DND-41 (cell line): ENCODE measurements around the gene FAM162A.
A peak's percentile ranks its signal among the peaks of the same experiment; 100 is the strongest.

Experiments
- ATAC-seq: fragments of 200-7000 bp; cut with Tn5 transposase; 3 replicates; pipeline ENCODE4 v1.9.1; 2021; ENCODE audit warnings: low read depth; ENCODE audit not compliant: insufficient read depth
- DNase-seq: peaks from one replicate; pipeline ENCODE4 v3.0.0-alpha.2; 2020
- H2AFZ ChIP-seq: 2 replicates; pipeline ENCODE4 v1.6.0; 2012; ENCODE audit warnings: low read depth, low read length
- H3K27ac ChIP-seq: 2 replicates; pipeline ENCODE4 v1.5.1; 2012; ENCODE audit warnings: low read length, inconsistent platforms
- H3K27me3 ChIP-seq: fragments of 200-600 bp; sonication (generic); 2 replicates; pipeline ENCODE4 v1.6.0; 2012; ENCODE audit warnings: low read length, mild to moderate bottlenecking, inconsistent platforms; ENCODE audit not compliant: insufficient read depth, poor library complexity
- H3K36me3 ChIP-seq: 2 replicates; pipeline ENCODE4 v1.5.1; 2012; ENCODE audit warnings: low read length, inconsistent platforms; ENCODE audit not compliant: insufficient read depth
- H3K4me1 ChIP-seq: 2 replicates; pipeline ENCODE4 v1.5.1; 2012; ENCODE audit warnings: mild to moderate bottlenecking, low read length; ENCODE audit not compliant: insufficient read depth
- H3K4me2 ChIP-seq: 2 replicates; pipeline ENCODE4 v1.6.0; 2012; ENCODE audit warnings: mild to moderate bottlenecking, moderate library complexity, low read length, inconsistent platforms; ENCODE audit not compliant: insufficient read depth
- H3K4me3 ChIP-seq, 2 experiments: fragments of 200-600 bp in 1 of 2; shearing (Covaris generic) in 1 of 2; 2 replicates each; pipeline ENCODE4 v1.5.1; 2012 to 2016; ENCODE audit warnings: inconsistent platforms in 2 of 2, low read length in 2 of 2, mild to moderate bottlenecking in 2 of 2, low read depth in 1 of 2, moderate library complexity in 1 of 2
- H3K79me2 ChIP-seq: 2 replicates; pipeline ENCODE4 v1.6.0; 2012; ENCODE audit warnings: low read length, inconsistent platforms; ENCODE audit not compliant: insufficient read depth
- H3K9ac ChIP-seq: 2 replicates; pipeline ENCODE4 v1.6.0; 2012; ENCODE audit warnings: low read depth, mild to moderate bottlenecking, inconsistent platforms, low read length, moderate library complexity
- H3K9me3 ChIP-seq: 2 replicates; pipeline ENCODE4 v1.5.1; 2012; ENCODE audit warnings: low read length, moderate library complexity, mild to moderate bottlenecking, inconsistent platforms; ENCODE audit not compliant: insufficient read depth, severe bottlenecking
- H4K20me1 ChIP-seq: 2 replicates; pipeline ENCODE4 v1.6.0; 2012; ENCODE audit warnings: low read length; ENCODE audit not compliant: insufficient read depth
- CTCF ChIP-seq: IDR thresholded peaks from 2 replicates; pipeline ENCODE4 v1.5.1; 2012; ENCODE audit warnings: borderline replicate concordance, low read length, moderate library complexity, mild to moderate bottlenecking; ENCODE audit not compliant: poor library complexity, severe bottlenecking; ENCODE audit errors: extremely low read depth
- EZH2 ChIP-seq: IDR thresholded peaks from 3 replicates; pipeline ENCODE4 v1.6.1; 2012; ENCODE audit warnings: borderline replicate concordance, low read depth, mild to moderate bottlenecking, moderate library complexity, low read length, inconsistent platforms; ENCODE audit not compliant: severe bottlenecking

FAM162A gene

DNA sequence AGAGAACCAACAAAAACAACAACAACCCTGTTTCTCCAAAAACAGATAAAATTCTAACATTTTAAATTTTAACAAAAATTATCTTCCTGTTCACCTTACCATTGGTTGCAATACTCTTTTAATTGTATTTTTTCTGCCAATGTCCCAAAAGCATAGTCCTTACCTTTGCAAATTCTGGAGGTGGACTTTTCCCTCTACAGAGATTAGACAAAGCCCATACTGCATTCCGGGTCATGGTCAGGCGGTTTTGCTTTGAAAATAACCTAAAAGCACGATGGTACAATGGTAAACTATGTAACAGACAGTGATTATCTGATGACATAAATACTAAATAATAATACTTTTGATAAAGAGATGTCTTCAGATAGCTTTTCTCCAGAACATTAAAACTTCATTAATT, 67.4 kb downstream of the FAM162A start:
- Histone ChIP-seq H2AFZ (no peak overlapping the region), H3K4me1 (no peaks in the 10 kb centered on the region), H3K36me3 (peaks cover 67% of the 10 kb centered on the region), H3K27ac (no peak overlapping the region), H3K4me2 (no peak overlapping the region), H4K20me1 (no peaks in the 10 kb centered on the region), H3K79me2 (peaks cover 5% of the 10 kb centered on the region; the same call in 1 of the 2 replicates), H3K9ac (no peak overlapping the region), H3K4me3 (no peak overlapping the region), H3K9me3 (no peaks in the 10 kb centered on the region), H3K27me3 (no peaks in the 10 kb centered on the region)
- no peak for ATAC-seq
- no peak for DNase-seq
- TF ChIP-seq EZH2 (no peak), CTCF (no peak)

DNA sequence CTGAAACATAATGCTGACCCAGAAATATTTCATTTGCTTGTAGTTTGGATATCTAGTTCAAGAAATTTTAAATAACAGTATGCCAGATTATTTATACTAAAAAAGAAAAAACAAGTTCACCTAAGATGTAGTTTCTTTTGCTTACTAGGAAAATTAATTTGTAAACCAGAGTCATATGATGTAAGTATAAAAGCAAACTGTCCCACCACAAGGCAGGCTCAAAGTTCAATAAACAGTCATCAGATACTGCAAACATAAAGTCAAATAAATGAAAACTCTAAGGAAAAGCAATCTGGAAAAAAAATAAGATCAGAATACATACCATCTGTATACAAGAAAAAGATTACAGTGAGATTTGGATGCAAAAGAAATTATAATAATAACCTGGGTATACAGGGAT, 72.1 kb downstream of the FAM162A start:
- H4K20me1 ChIP-seq = peaks cover 3% of the 10 kb centered on the region; the same call in 1 of the 2 replicates
- H3K79me2 ChIP-seq = peaks cover 6% of the 10 kb centered on the region
- no peaks in the 10 kb centered on the region for H3K27me3 ChIP-seq
- H3K4me1 ChIP-seq = no peaks in the 10 kb centered on the region
- H3K36me3 ChIP-seq = peaks cover 83% of the 10 kb centered on the region
- H2AFZ ChIP-seq = no peak overlapping the region
- no peak overlapping the region for H3K4me3 ChIP-seq
- H3K27ac ChIP-seq = no peak overlapping the region
- no peak overlapping the region for H3K4me2 ChIP-seq
- DNase-seq (no peak), ATAC-seq (no peak)
- TF ChIP-seq CTCF (no peak), EZH2 (no peak)
- no peak overlapping the region for H3K9ac ChIP-seq
- no peaks in the 10 kb centered on the region for H3K9me3 ChIP-seq

DNA sequence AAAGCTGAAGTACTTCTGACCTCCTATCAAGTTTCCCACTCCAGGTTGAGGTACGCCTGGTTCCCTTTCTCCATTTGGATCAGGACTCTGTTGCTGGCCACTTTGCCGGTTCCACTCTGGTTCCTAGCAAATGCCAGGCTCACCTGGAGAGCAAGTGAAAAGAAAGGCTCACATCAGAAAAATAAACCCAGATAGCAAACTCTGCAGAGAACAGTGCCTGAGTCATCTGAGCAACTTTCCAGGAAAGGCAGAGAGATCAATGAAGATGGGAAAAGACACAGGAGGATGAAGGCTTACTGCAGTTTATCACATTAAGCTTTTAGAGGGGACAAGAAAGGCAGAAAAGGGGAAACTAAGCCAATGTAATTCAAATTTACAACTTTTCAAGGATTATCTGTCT, 73.7 kb downstream of the FAM162A start:
- TF ChIP-seq CTCF (no peak), EZH2 (no peak)
- Histone ChIP-seq H2AFZ (no peak overlapping the region), H3K4me1 (no peaks in the 10 kb centered on the region), H3K9ac (no peak overlapping the region), H3K4me2 (no peak overlapping the region), H3K79me2 (peaks cover 6% of the 10 kb centered on the region), H3K9me3 (no peaks in the 10 kb centered on the region), H3K27me3 (no peaks in the 10 kb centered on the region), H3K36me3 (peaks cover 89% of the 10 kb centered on the region), H3K27ac (no peak overlapping the region), H4K20me1 (peaks cover 7% of the 10 kb centered on the region; the same call in 1 of the 2 replicates), H3K4me3 (no peak overlapping the region)
- DNase-seq (no peak), ATAC-seq (no peak)

- no peak for ATAC-seq
- Histone ChIP-seq H3K9ac (no peak overlapping the region), H3K4me2 (no peak overlapping the region), H3K27me3 (no peaks in the 10 kb centered on the region), H3K4me1 (no peaks in the 10 kb centered on the region), H2AFZ (no peak overlapping the region), H3K27ac (no peak overlapping the region), H3K9me3 (no peaks in the 10 kb centered on the region), H3K4me3 (no peak overlapping the region), H4K20me1 (peaks cover 7% of the 10 kb centered on the region; the same call in 1 of the 2 replicates), H3K36me3 (peaks cover 87% of the 10 kb centered on the region), H3K79me2 (peaks cover 6% of the 10 kb centered on the region)
- no peak for TF ChIP-seq EZH2
- TF ChIP-seq CTCF = peak; percentile 42
- DNase-seq = no peak
These were observed 75.0 kb downstream of the FAM162A start for GRCh38 chr3:122458992-122459391.
